ENCODE results near the gene PDGFD. TPM values are rescaled to one million over a fixed set of nuclear protein-coding genes. Genes with fewer than 3 reads are reported as not detected.

PDGFD gene
- polyA plus RNA-seq, 1 donor: 18.1 TPM

- Histone ChIP-seq H3K4me1 (ENCODE audit: control insufficient read depth, insufficient read depth, low read length) (no peaks in the 10 kb centered on the region), H3K36me3 (ENCODE audit: control insufficient read depth, insufficient read depth, low read length) (no peaks in the 10 kb centered on the region), H3K9me3 (ENCODE audit: control insufficient read depth, low read depth, low read length) (no peaks in the 10 kb centered on the region), H3K4me3 (ENCODE audit: low read length) (no peak overlapping the region), H3K27ac (ENCODE audit: low read length) (no peak overlapping the region), H3K27me3 (ENCODE audit: control insufficient read depth, insufficient read depth, low read length) (no peaks in the 10 kb centered on the region)
- no peak for DNase-seq
Observed at GRCh38 chr11:103877221-103877620, 286.7 kb downstream of the PDGFD start.

- Histone ChIP-seq H3K4me3 (ENCODE audit: low read length) (no peak overlapping the region), H3K36me3 (ENCODE audit: control insufficient read depth, insufficient read depth, low read length) (no peaks in the 10 kb centered on the region), H3K27me3 (ENCODE audit: control insufficient read depth, insufficient read depth, low read length) (no peaks in the 10 kb centered on the region), H3K9me3 (ENCODE audit: control insufficient read depth, low read depth, low read length) (no peaks in the 10 kb centered on the region), H3K27ac (ENCODE audit: low read length) (no peak overlapping the region), H3K4me1 (ENCODE audit: control insufficient read depth, insufficient read depth, low read length) (no peaks in the 10 kb centered on the region)
- WGBS (ENCODE audit: insufficient coverage, low lambda C conversion rate): no CpG with 5 or more reads among the region's 2 CpGs
- no peak for DNase-seq
Observed at GRCh38 chr11:103875855-103876510, 288.0 kb downstream of the PDGFD start.

GRCh38 chr11:103872748-103873147 is 291.2 kb downstream of the PDGFD start:
- no peak for DNase-seq
- Histone ChIP-seq H3K27ac (ENCODE audit: low read length) (no peak overlapping the region), H3K4me3 (ENCODE audit: low read length) (no peak overlapping the region), H3K27me3 (ENCODE audit: control insufficient read depth, insufficient read depth, low read length) (no peaks in the 10 kb centered on the region), H3K36me3 (ENCODE audit: control insufficient read depth, insufficient read depth, low read length) (no peaks in the 10 kb centered on the region), H3K4me1 (ENCODE audit: control insufficient read depth, insufficient read depth, low read length) (no peaks in the 10 kb centered on the region), H3K9me3 (ENCODE audit: control insufficient read depth, low read depth, low read length) (no peaks in the 10 kb centered on the region)
- 92% methylated on average over 2 of the region's 3 CpGs for WGBS (ENCODE audit: insufficient coverage, low lambda C conversion rate)

GRCh38 chr11:103871923-103872551 is 291.9 kb downstream of the PDGFD start:
- H3K9me3 ChIP-seq (ENCODE audit: control insufficient read depth, low read depth, low read length): no peaks in the 10 kb centered on the region
- DNase-seq: no peak
- no peaks in the 10 kb centered on the region for H3K4me1 ChIP-seq (ENCODE audit: control insufficient read depth, insufficient read depth, low read length)
- H3K27ac ChIP-seq (ENCODE audit: low read length): no peak overlapping the region
- H3K4me3 ChIP-seq (ENCODE audit: low read length): no peak overlapping the region
- H3K27me3 ChIP-seq (ENCODE audit: control insufficient read depth, insufficient read depth, low read length): no peaks in the 10 kb centered on the region
- WGBS (ENCODE audit: insufficient coverage, low lambda C conversion rate): 94% methylated on average over 3 of the region's 6 CpGs
- no peaks in the 10 kb centered on the region for H3K36me3 ChIP-seq (ENCODE audit: control insufficient read depth, insufficient read depth, low read length)

- WGBS (ENCODE audit: insufficient coverage, low lambda C conversion rate): no CpG with 5 or more reads among the region's 7 CpGs
- no peak overlapping the region for H3K4me3 ChIP-seq (ENCODE audit: low read length)
- no peak for DNase-seq
- no peaks in the 10 kb centered on the region for H3K27me3 ChIP-seq (ENCODE audit: control insufficient read depth, insufficient read depth, low read length)
- H3K27ac ChIP-seq (ENCODE audit: low read length): no peak overlapping the region
- H3K36me3 ChIP-seq (ENCODE audit: control insufficient read depth, insufficient read depth, low read length): no peaks in the 10 kb centered on the region
- H3K4me1 ChIP-seq (ENCODE audit: control insufficient read depth, insufficient read depth, low read length): no peaks in the 10 kb centered on the region
- no peaks in the 10 kb centered on the region for H3K9me3 ChIP-seq (ENCODE audit: control insufficient read depth, low read depth, low read length)
Observed at GRCh38 chr11:103870821-103871309, 293.1 kb downstream of the PDGFD start.

GRCh38 chr11:103867481-103867880 is 296.5 kb downstream of the PDGFD start:
- no peaks in the 10 kb centered on the region for H3K4me1 ChIP-seq (ENCODE audit: control insufficient read depth, insufficient read depth, low read length)

GRCh38 chr11:103863497-103863896 is 300.4 kb downstream of the PDGFD start:
- no peaks in the 10 kb centered on the region for H3K4me1 ChIP-seq (ENCODE audit: control insufficient read depth, insufficient read depth, low read length)
- DNase-seq: no peak
- H3K36me3 ChIP-seq (ENCODE audit: control insufficient read depth, insufficient read depth, low read length): no peaks in the 10 kb centered on the region
- H3K9me3 ChIP-seq (ENCODE audit: control insufficient read depth, low read depth, low read length): no peaks in the 10 kb centered on the region
- H3K4me3 ChIP-seq (ENCODE audit: low read length): no peak overlapping the region
- H3K27ac ChIP-seq (ENCODE audit: low read length): no peak overlapping the region
- no CpG with 5 or more reads among the region's 3 CpGs for WGBS (ENCODE audit: insufficient coverage, low lambda C conversion rate)
- no peaks in the 10 kb centered on the region for H3K27me3 ChIP-seq (ENCODE audit: control insufficient read depth, insufficient read depth, low read length)

More at GRCh38 chr11:103867481-103867880, 296.5 kb downstream of the PDGFD start:
- no peak for DNase-seq
- Histone ChIP-seq H3K9me3 (ENCODE audit: control insufficient read depth, low read depth, low read length) (no peaks in the 10 kb centered on the region), H3K27ac (ENCODE audit: low read length) (no peak overlapping the region), H3K4me3 (ENCODE audit: low read length) (no peak overlapping the region), H3K36me3 (ENCODE audit: control insufficient read depth, insufficient read depth, low read length) (no peaks in the 10 kb centered on the region), H3K27me3 (ENCODE audit: control insufficient read depth, insufficient read depth, low read length) (no peaks in the 10 kb centered on the region)
- WGBS (ENCODE audit: insufficient coverage, low lambda C conversion rate): 100% methylated on average over 1 of the region's 4 CpGs

- WGBS (ENCODE audit: insufficient coverage, low lambda C conversion rate): no CpG with 5 or more reads among the region's 3 CpGs
- no peak for DNase-seq
- H3K9me3 ChIP-seq (ENCODE audit: control insufficient read depth, low read depth, low read length): no peaks in the 10 kb centered on the region
Observed at GRCh38 chr11:103862802-103863174, 301.2 kb downstream of the PDGFD start.

GRCh38 chr11:103862094-103862801 is 301.7 kb downstream of the PDGFD start:
- no peaks in the 10 kb centered on the region for H3K4me1 ChIP-seq (ENCODE audit: control insufficient read depth, insufficient read depth, low read length)
- H3K4me3 ChIP-seq (ENCODE audit: low read length): no peak overlapping the region
- H3K27ac ChIP-seq (ENCODE audit: low read length): no peak overlapping the region
- no peaks in the 10 kb centered on the region for H3K9me3 ChIP-seq (ENCODE audit: control insufficient read depth, low read depth, low read length)
- no peaks in the 10 kb centered on the region for H3K27me3 ChIP-seq (ENCODE audit: control insufficient read depth, insufficient read depth, low read length)
- H3K36me3 ChIP-seq (ENCODE audit: control insufficient read depth, insufficient read depth, low read length): no peaks in the 10 kb centered on the region
- no peak for DNase-seq
- no CpG with 5 or more reads among the region's 9 CpGs for WGBS (ENCODE audit: insufficient coverage, low lambda C conversion rate)

More at GRCh38 chr11:103862802-103863174, 301.2 kb downstream of the PDGFD start:
- Histone ChIP-seq H3K4me1 (ENCODE audit: control insufficient read depth, insufficient read depth, low read length) (no peaks in the 10 kb centered on the region), H3K27me3 (ENCODE audit: control insufficient read depth, insufficient read depth, low read length) (no peaks in the 10 kb centered on the region), H3K4me3 (ENCODE audit: low read length) (no peak overlapping the region), H3K36me3 (ENCODE audit: control insufficient read depth, insufficient read depth, low read length) (no peaks in the 10 kb centered on the region), H3K27ac (ENCODE audit: low read length) (no peak overlapping the region)

Data from large intestine (tissue), 3 donors.